HPDE6-E6E7 (cell line): ENCODE data around the gene FGGY.
"Not testable (repeated sequence)": the region's sequence is repeated elsewhere in the genome, so short reads cannot be mapped to it uniquely, and the experiment has no call there.

ENCODE experiments used
- DNase-seq: peaks from one replicate; pipeline ENCODE4 v3.0.0; 2011; ENCODE audit warnings: missing footprints; ENCODE audit errors: extremely low spot score

The FGGY gene

GRCh38 chr1:59289570-59289969, 7.3 kb upstream of the FGGY start:
- no peak for DNase-seq

GRCh38 chr1:59290193-59290949, 6.5 kb upstream of the FGGY start:
- DNase-seq = no peak

- no peak for DNase-seq
Measured at GRCh38 chr1:59291561-59291960, 5.3 kb upstream of the FGGY start.

GRCh38 chr1:59292562-59292961, 4.3 kb upstream of the FGGY start:
- no peak for DNase-seq

GRCh38 chr1:59293206-59293605, 3.7 kb upstream of the FGGY start:
- no peak for DNase-seq

- no peak for DNase-seq
Measured at GRCh38 chr1:59293849-59294248, 3.0 kb upstream of the FGGY start.

- DNase-seq = no peak
Measured at GRCh38 chr1:59294423-59294822, 2.5 kb upstream of the FGGY start.

GRCh38 chr1:59295618-59296017, 1.3 kb upstream of the FGGY start:
- no peak for DNase-seq

- no peak for DNase-seq
Measured at GRCh38 chr1:59298026-59298583, 1.2 kb downstream of the FGGY start.

GRCh38 chr1:59298710-59299346, 1.9 kb downstream of the FGGY start:
- DNase-seq = no peak

GRCh38 chr1:59299670-59300069, 2.8 kb downstream of the FGGY start:
- not testable (repeated sequence) for DNase-seq

GRCh38 chr1:59302297-59302696, 5.4 kb downstream of the FGGY start:
- no peak for DNase-seq

- DNase-seq = no peak
Measured at GRCh38 chr1:59302871-59303270, 6.0 kb downstream of the FGGY start.

- no peak for DNase-seq
Measured at GRCh38 chr1:59305188-59305587, 8.3 kb downstream of the FGGY start.

GRCh38 chr1:59307591-59307990, 10.7 kb downstream of the FGGY start:
- DNase-seq = no peak

- no peak for DNase-seq
Measured at GRCh38 chr1:59308839-59309238, 11.9 kb downstream of the FGGY start.

GRCh38 chr1:59309392-59309791, 12.5 kb downstream of the FGGY start:
- no peak for DNase-seq

- no peak for DNase-seq
Measured at GRCh38 chr1:59309795-59310548, 13.1 kb downstream of the FGGY start.

- DNase-seq = no peak
Measured at GRCh38 chr1:59310549-59311250, 13.8 kb downstream of the FGGY start.

- DNase-seq = no peak
Measured at GRCh38 chr1:59314776-59315528, 18.1 kb downstream of the FGGY start.
